Activated CD8-positive, alpha-beta T cell treated with anti-CD3 and anti-CD28 coated beads, Interleukin-2, amount 10 ng/mL, durations not matched to agents 7 days and 5 days (primary cell): ENCODE measurements around the gene RNU7-1. TPM values are rescaled to one million over a fixed set of nuclear protein-coding genes. Genes with fewer than 3 reads are reported as not detected.
A peak's percentile ranks its signal among the peaks of the same experiment; 100 is the strongest.

Experiments
- ATAC-seq: fragments of 150-1000 bp; cut with Tn5 transposase; one replicate; pipeline ENCODE4 v1.10.0; 2021; ENCODE audit warnings: moderate library complexity
- CTCF ChIA-PET: fragments of 350-600 bp; sonication (Branson Sonifier 250); formaldehyde crosslinking; loops from one replicate; lab custom pipeline; 2021; ENCODE audit warnings: antibody characterized with exemption; lab: Charles Lee
- POLR2A ChIA-PET: fragments of 350-600 bp; sonication (Branson Sonifier 250); formaldehyde crosslinking; loops from one replicate; lab custom pipeline; 2021; ENCODE audit warnings: antibody characterized with exemption; lab: Charles Lee
- DNase-seq: peaks from one replicate; pipeline ENCODE4 v3.0.0-alpha.2; 2020
- H3K27ac Mint-ChIP-seq: one replicate; pipeline ENCODE4 v1.8.0; 2021; ENCODE audit warnings: mild to moderate bottlenecking, mixed read lengths
- H3K27me3 Mint-ChIP-seq: one replicate; pipeline ENCODE4 v1.8.0; 2021; ENCODE audit warnings: low read depth, mixed read lengths
- H3K36me3 Mint-ChIP-seq: one replicate; pipeline ENCODE4 v1.8.0; 2021; ENCODE audit warnings: low read depth, mixed read lengths
- H3K4me1 Mint-ChIP-seq: one replicate; pipeline ENCODE4 v1.8.0; 2021; ENCODE audit warnings: low read depth, mixed read lengths
- H3K4me3 Mint-ChIP-seq: one replicate; pipeline ENCODE4 v1.8.0; 2021; ENCODE audit warnings: mild to moderate bottlenecking, mixed read lengths
- H3K9me3 Mint-ChIP-seq: one replicate; pipeline ENCODE4 v1.8.0; 2022; ENCODE audit warnings: mixed read lengths; ENCODE audit not compliant: insufficient read depth
- total RNA-seq, 2 experiments: library from RNA; stranded (reverse); gene quantifications; one replicate each; pipeline ENCODE4 v1.2.3, GENCODE V29; 2021

RNU7-1 gene
- total RNA-seq, 2 experiments from 2014 or later = not detected

DNA sequence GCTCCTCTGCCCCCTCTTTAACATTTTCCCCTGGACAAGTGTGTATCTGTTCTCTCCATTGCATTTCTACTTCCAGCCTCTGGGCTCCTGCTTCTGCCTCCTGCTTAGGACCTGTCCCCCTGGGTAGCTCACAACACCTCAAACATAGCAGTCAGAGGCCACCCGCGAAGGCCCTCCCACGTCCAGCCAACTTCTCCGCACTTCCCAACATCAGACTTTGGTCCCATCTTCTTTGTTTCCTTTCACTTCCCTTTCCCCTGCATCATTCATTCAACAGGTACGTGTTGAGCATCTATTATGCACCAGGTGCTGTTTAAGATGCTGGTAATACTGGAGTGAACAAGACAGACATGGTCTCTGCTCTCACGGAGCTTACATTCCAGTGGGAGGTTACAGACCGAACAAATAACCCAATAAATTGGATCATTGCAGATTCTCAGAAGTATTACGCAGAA lies 3.3 kb downstream of the RNU7-1 start:
- H3K27me3 Mint-ChIP-seq = peaks cover 2% of the 10 kb centered on the region
- ChIA-PET POLR2A (interaction anchor here (0.8 to 20.8 kb wide), 5 partner anchors 9 to 78 kb away, joined by 3 to 1099 read pairs (median 6); partner anchors contain the start of genes LPCAT3 and PTPN6), CTCF (interaction anchor here (1.4 to 18.6 kb wide), 7 partner anchors 10 to 163 kb away, joined by 4 to 742 read pairs (median 38); partner anchors contain the start of genes C1RL, LPCAT3 and SPSB2)
- peak overlapping the region; percentile 88 for H3K4me3 Mint-ChIP-seq
- H3K36me3 Mint-ChIP-seq = peaks cover 24% of the 10 kb centered on the region
- ATAC-seq (no peak), DNase-seq (no peak)
- H3K4me1 Mint-ChIP-seq = peaks cover 82% of the 10 kb centered on the region
- no peaks in the 10 kb centered on the region for H3K9me3 Mint-ChIP-seq
- peak overlapping the region; percentile 97 for H3K27ac Mint-ChIP-seq

DNA sequence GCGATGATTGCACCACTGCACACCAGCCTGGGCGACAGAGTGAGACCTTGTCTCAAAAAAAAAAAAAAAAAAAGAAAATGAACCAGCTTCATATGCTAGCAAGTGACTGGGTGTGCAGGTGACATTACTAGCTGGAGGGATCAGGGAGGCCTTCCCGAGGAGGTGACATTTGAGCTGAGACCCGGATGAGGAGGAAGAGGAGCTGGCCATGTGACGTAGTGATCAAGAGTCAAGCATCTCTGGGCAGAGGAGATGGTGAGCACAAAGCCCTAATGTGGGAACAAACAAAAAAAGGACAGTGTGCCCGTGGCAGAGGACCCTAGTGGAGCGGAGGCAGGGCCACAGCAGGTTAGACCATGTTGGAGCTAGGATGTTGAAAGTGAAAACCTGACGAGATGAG lies 4.0 kb downstream of the RNU7-1 start:
- Mint-ChIP-seq H3K9me3 (no peaks in the 10 kb centered on the region), H3K27ac (peak overlapping the region; percentile 35), H3K36me3 (peaks cover 29% of the 10 kb centered on the region), H3K4me3 (no peak overlapping the region), H3K27me3 (peaks cover 2% of the 10 kb centered on the region), H3K4me1 (peaks cover 76% of the 10 kb centered on the region)
- no peak for DNase-seq
- CTCF ChIA-PET = interaction anchor here (1.4 to 18.6 kb wide), 5 partner anchors 11 to 163 kb away, joined by 4 to 742 read pairs (median 45); partner anchors contain the start of genes C1RL and LPCAT3
- ATAC-seq = no peak
- POLR2A ChIA-PET = interaction anchor here (1.3 to 20.8 kb wide), 3 partner anchors 10 to 79 kb away, joined by 4 to 1099 read pairs (median 7); partner anchors contain the start of gene PTPN6

DNA sequence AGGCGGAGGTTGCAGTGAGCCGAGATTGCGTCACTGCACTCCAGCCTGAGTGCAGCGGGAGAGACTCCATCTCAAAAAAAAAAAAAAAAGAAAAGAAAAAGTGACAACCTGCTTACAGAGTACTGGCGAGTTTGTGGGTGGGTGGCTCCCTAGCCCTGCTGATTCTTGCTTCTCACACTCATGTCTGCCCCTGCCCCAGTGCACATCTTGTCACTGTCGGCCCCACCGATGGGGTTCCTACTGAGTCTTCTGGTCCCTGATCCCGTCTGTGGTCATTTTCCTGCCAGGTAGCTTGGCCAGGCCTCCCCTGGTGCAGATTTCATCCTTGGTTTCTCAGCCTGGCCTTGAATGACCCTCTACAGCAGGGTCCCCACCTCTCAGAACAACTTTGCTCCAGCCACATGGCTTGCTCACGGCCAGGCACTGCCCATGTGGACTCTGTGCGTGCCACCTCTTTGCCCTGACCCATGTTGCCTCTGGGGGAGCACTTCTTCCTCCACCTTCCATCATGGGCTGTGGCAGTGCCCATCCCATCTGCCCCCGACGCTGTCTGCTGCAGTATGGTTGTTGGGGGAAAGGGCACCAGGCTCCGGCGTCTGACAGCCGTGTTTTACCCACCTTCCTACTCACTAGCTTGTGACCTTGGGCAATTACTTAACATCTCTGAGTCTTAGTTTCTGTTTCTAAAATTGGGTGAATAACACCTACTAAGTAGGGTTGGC lies 5.4 kb downstream of the RNU7-1 start:
- H3K36me3 Mint-ChIP-seq = peaks cover 38% of the 10 kb centered on the region
- CTCF ChIA-PET = interaction anchor here (0.8 to 18.6 kb wide), 6 partner anchors 11 to 164 kb away, joined by 3 to 742 read pairs (median 6); partner anchors contain the start of gene SPSB2

DNA sequence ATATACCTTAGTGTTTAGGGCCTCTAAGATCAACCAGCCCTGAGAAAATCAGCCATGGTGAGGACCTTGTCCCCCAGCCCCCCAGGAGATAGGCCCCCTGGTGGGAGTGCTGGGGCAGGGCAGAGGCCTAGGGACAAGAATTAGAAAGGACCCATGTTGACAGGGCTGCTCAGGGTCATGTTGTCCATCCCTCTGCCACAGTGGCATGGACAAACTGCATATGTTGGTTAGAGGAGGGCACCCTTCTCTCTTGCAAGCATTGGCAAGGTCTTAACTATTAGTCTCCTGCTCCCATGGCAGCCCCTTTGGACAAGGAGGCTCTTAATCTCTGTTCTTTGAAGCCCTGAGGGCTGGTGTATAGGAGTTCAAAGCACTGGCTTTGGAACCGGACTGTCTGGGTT lies 6.8 kb downstream of the RNU7-1 start:
- Mint-ChIP-seq H3K27ac (peak overlapping the region; percentile 98), H3K27me3 (no peaks in the 10 kb centered on the region), H3K36me3 (peaks cover 49% of the 10 kb centered on the region), H3K4me3 (peak overlapping the region; percentile 99), H3K9me3 (no peaks in the 10 kb centered on the region), H3K4me1 (peaks cover 68% of the 10 kb centered on the region)
- ATAC-seq (no peak), DNase-seq (peak; percentile 63)
- ChIA-PET CTCF (interaction anchor here (1.6 to 18.6 kb wide), 6 partner anchors 10 to 163 kb away, joined by 4 to 742 read pairs (median 10); partner anchors contain the start of gene LPCAT3), POLR2A (interaction anchor here (0.7 to 20.8 kb wide), 4 partner anchors 5 to 83 kb away, joined by 4 to 1099 read pairs (median 552); partner anchors contain the start of genes C12orf57, PTPN6, RNU7-1 and TPI1)

More for the DNA sequence above, 5.4 kb downstream of the RNU7-1 start:
- POLR2A ChIA-PET = interaction anchor here (1.0 to 20.8 kb wide), 3 partner anchors 4 to 22 kb away, joined by 3 to 1099 read pairs (median 1099); partner anchors contain the start of genes C12orf57, PTPN6 and RNU7-1
- peak overlapping the region; percentile 84 for H3K27ac Mint-ChIP-seq
- peak overlapping the region; percentile 37 for H3K4me3 Mint-ChIP-seq
- H3K4me1 Mint-ChIP-seq = peaks cover 67% of the 10 kb centered on the region
- ATAC-seq (no peak), DNase-seq (no peak)
- no peaks in the 10 kb centered on the region for H3K9me3 Mint-ChIP-seq
- H3K27me3 Mint-ChIP-seq = no peaks in the 10 kb centered on the region

DNA sequence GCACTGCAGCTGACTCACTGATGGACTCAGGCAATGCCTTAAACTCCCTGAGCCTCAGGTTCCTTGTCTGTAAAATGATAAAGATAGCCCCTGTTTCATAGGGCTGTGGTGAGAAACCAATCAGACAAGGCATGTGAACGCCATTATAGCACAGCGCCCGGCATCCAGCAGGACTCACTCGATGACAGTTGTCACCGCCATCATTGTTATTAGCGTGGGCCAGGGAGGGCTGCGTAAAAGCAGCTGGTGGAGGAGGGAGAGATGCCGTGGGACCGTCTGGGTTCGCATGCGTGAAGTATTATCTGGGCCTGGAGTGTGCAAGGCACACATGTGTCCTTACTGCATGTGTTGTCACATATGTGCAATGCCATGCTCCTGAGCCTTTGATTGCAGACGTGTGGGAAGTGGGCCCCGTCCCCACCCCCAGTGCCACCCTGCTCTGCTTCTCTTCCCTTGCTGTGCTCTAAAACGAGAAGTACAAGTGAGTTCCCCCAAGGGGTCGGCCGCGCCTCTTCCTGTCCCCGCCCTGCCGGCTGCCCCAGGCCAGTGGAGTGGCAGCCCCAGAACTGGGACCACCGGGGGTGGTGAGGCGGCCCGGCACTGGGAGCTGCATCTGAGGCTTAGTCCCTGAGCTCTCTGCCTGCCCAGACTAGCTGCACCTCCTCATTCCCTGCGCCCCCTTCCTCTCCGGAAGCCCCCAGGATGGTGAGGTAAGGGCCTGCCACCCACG lies 7.4 kb downstream of the RNU7-1 start, which contains the start of gene PTPN6:
TSS of gene PTPN6 (plus strand) at position 546 of the 730 bp plus-strand sequence. CDS start at position 703, 157 bp downstream.
- Mint-ChIP-seq H3K4me3 (peak within 1 kb of the TSS; percentile 99), H3K36me3 (peaks cover 51% of the 10 kb centered on the region), H3K9me3 (no peaks in the 10 kb centered on the region), H3K27ac (peak within 1 kb of the TSS; percentile 98), H3K27me3 (no peaks in the 10 kb centered on the region), H3K4me1 (peaks cover 68% of the 10 kb centered on the region)
- peak; percentile 9 for ATAC-seq
- CTCF ChIA-PET = interaction anchor here (1.0 to 18.6 kb wide), 8 partner anchors 9 to 238 kb away, joined by 3 to 742 read pairs (median 9); partner anchors contain the start of genes LPCAT3 and PEX5
- POLR2A ChIA-PET = interaction anchor here (0.6 to 20.8 kb wide), 9 partner anchors 5 to 157 kb away, joined by 3 to 1099 read pairs (median 4); partner anchors contain the start of genes C12orf57, C1RL, CDCA3 and PTPN6
- DNase-seq = peak; percentile 82

DNA sequence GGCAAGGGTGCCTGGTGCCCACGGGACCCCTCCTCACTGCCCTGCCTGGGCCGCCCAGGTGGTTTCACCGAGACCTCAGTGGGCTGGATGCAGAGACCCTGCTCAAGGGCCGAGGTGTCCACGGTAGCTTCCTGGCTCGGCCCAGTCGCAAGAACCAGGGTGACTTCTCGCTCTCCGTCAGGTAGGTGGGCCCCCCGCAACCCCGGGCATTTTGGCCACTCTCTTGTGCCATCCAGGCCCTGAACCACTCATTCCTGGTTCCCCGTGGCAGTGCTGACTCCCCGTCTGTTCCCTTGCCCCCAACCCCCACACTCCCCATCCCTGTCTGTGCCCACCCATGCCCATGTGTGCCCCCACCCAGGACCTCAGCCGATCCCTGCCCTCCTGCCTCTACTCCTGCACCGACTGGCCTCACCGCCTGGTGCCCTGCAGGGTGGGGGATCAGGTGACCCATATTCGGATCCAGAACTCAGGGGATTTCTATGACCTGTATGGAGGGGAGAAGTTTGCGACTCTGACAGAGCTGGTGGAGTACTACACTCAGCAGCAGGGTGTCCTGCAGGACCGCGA lies 8.0 kb downstream of the RNU7-1 start:
- peak; percentile 3 for ATAC-seq
- H3K36me3 Mint-ChIP-seq = peaks cover 55% of the 10 kb centered on the region
- H3K27ac Mint-ChIP-seq = peak overlapping the region; percentile 98
- peak; percentile 43 for DNase-seq
- CTCF ChIA-PET = interaction anchor here (1.0 to 18.6 kb wide), 9 partner anchors 8 to 238 kb away, joined by 3 to 742 read pairs (median 9); partner anchors contain the start of genes C12orf57, LPCAT3, PEX5 and RNU7-1
- POLR2A ChIA-PET = interaction anchor here (0.6 to 20.8 kb wide), 11 partner anchors 6 to 984 kb away, joined by 3 to 1099 read pairs (median 4); partner anchors contain the start of genes C12orf57, C1RL, CDCA3 and PTPN6
- H3K27me3 Mint-ChIP-seq = no peaks in the 10 kb centered on the region
- peak overlapping the region; percentile 99 for H3K4me3 Mint-ChIP-seq
- H3K9me3 Mint-ChIP-seq = no peaks in the 10 kb centered on the region
- H3K4me1 Mint-ChIP-seq = peaks cover 68% of the 10 kb centered on the region

DNA sequence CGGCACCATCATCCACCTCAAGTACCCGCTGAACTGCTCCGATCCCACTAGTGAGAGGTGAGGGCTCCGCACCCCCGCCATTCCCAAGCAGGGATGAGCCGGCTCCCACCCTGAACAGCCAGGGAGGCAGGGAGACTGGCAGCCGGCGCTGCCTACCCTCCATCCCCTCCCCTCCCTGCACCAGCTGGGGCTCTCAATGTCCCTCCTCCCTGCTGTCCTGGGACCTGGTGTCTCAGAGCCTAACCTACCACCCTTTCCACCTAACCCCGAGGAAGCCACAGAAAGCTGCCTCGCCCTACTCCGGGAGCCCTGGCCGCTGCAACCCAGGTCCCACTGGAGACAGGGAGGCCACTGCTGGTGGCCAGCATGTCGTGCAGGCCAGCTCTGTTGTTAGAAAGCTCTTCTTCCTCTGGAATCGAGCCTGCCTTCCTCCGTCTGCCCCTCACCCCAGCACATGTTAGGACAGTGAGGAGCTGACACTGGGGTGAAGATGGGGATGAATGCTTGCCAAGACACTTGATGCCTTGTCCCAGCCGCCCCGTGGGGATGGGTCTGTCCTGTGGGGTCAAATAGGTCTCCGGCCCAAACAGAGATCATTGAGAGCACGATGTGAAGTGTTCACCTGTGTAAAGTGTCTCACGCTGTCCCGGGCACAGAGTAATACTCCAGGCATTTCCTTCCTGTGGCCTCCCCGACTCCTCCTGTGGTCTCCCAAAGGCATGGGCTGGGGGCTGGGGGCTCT lies 8.7 kb downstream of the RNU7-1 start:
- Mint-ChIP-seq H3K9me3 (no peaks in the 10 kb centered on the region), H3K4me1 (peaks cover 69% of the 10 kb centered on the region), H3K36me3 (peaks cover 62% of the 10 kb centered on the region), H3K4me3 (peak overlapping the region; percentile 99), H3K27me3 (no peaks in the 10 kb centered on the region), H3K27ac (peak overlapping the region; percentile 98)
- no peak for DNase-seq
- ChIA-PET CTCF (interaction anchor here (1.1 to 18.6 kb wide), 6 partner anchors 8 to 161 kb away, joined by 4 to 742 read pairs (median 12); partner anchors contain the start of genes C12orf57, LPCAT3 and RNU7-1), POLR2A (interaction anchor here (0.6 to 20.8 kb wide), 8 partner anchors 5 to 983 kb away, joined by 3 to 1099 read pairs (median 6); partner anchors contain the start of genes C12orf57, C1RL, CDCA3 and PTPN6)
- peak; percentile 5 for ATAC-seq

DNA sequence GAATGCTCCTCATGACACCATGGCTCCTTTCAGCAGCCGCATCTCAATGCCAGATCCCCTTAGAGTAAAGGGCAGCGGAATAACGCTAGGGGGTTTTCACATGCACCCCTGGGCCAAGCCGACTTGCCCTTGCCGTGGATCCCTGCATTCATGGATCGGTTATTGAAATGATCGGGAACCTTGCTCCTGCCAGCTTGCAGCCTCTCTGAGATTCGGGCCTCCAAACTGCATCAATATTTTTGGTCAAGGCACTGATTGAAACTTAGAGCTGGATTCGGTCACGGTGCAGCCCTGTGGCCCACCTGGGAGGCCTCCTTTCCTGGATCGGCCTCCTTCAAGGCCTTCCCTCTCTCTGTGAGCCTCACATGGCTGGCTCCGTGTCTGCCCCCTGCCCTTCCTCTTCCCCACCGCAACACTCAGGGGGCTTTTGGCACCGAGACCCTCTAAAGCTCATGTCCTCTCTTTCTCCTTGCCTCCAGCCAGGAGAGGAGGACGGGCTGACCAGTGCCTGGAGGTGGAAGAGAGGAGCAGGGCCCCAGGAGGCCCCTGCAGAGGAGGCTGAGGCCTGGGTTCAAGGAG lies 9.3 kb downstream of the RNU7-1 start:
- peaks cover 71% of the 10 kb centered on the region for H3K4me1 Mint-ChIP-seq
- H3K27ac Mint-ChIP-seq = peak overlapping the region; percentile 98
- H3K4me3 Mint-ChIP-seq = peak overlapping the region; percentile 99
- no peaks in the 10 kb centered on the region for H3K9me3 Mint-ChIP-seq
- DNase-seq (peak; percentile 47), ATAC-seq (no peak)
- ChIA-PET CTCF (interaction anchor here (1.1 to 18.6 kb wide), 5 partner anchors 7 to 160 kb away, joined by 4 to 742 read pairs (median 12); partner anchors contain the start of genes C12orf57, LPCAT3 and RNU7-1), POLR2A (interaction anchor here (0.9 to 20.8 kb wide), 5 partner anchors 5 to 155 kb away, joined by 3 to 1099 read pairs (median 15); partner anchors contain the start of genes C12orf57, C1RL, PTPN6 and RNU7-1)
- H3K27me3 Mint-ChIP-seq = no peaks in the 10 kb centered on the region
- peaks cover 68% of the 10 kb centered on the region for H3K36me3 Mint-ChIP-seq

DNA sequence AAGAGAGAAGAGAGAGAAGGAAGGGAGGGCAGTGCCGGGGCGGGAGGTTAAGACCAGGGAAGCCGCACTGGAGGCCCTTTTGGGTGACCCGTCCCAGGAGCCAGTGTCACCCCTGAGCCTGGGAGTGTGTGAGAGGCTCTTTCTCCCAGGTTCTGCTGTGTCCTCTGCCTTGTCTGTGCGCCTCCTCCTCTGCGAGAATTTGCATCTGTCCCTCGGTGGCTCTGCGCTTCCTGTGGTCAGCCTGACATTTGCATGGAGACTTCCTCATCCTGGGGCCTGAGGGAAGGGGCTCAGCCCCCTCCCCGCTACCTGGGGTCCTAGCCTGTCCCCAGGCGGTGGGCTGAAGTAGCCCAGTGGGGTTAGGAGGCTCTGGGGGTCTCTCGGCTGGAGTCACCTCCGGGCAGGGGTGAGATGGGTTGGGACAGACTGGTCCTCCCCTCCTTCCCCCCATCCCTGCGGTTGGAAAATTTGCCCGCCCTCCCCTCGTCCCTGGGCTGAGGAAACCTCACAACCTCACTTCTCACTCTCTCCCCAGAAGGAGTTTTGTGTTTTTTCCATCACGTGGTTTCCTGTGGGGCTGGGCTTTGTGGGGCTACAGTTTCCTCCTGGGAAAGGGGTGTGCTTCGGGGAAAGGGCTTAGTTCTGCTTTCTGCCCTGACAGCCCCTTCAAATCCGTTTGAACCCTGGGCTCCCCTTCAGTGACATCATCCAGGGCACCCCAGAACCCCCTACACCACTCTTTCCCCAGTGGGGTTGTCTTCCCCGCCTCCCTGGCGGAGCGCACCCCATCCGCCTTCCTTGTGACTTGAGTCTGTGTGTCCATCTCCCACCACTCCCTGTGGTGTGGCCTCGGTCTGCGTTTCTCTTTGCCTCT lies 10.1 kb downstream of the RNU7-1 start:
- H3K36me3 Mint-ChIP-seq = peaks cover 76% of the 10 kb centered on the region
- ChIA-PET POLR2A (interaction anchor here (0.9 to 20.8 kb wide), 5 partner anchors 4 to 155 kb away, joined by 3 to 1099 read pairs (median 15); partner anchors contain the start of genes C12orf57, C1RL, PTPN6 and RNU7-1), CTCF (interaction anchor here (0.7 to 18.6 kb wide), 7 partner anchors 7 to 81 kb away, joined by 3 to 742 read pairs (median 12); partner anchors contain the start of genes C12orf57, PTPN6, RNU7-1 and SPSB2)
- peak overlapping the region; percentile 98 for H3K27ac Mint-ChIP-seq
- H3K4me1 Mint-ChIP-seq = peaks cover 71% of the 10 kb centered on the region
- no peaks in the 10 kb centered on the region for H3K9me3 Mint-ChIP-seq
- H3K4me3 Mint-ChIP-seq = peak overlapping the region; percentile 99
- no peaks in the 10 kb centered on the region for H3K27me3 Mint-ChIP-seq
- DNase-seq = peak; percentile 91
- peak; percentile 40 for ATAC-seq
